Measurements from ENCODE around the gene HMCES. TPM values are rescaled to one million over a fixed set of nuclear protein-coding genes. Genes with fewer than 3 reads are reported as not detected.

The HMCES gene, protein sequence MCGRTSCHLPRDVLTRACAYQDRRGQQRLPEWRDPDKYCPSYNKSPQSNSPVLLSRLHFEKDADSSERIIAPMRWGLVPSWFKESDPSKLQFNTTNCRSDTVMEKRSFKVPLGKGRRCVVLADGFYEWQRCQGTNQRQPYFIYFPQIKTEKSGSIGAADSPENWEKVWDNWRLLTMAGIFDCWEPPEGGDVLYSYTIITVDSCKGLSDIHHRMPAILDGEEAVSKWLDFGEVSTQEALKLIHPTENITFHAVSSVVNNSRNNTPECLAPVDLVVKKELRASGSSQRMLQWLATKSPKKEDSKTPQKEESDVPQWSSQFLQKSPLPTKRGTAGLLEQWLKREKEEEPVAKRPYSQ
- total RNA-seq (ENCODE audit: unreplicated experiment) = 37.7 TPM
- long read RNA-seq, transcript HMCES-201 (7 exons, 2,515 nt) = major isoform, 12 of 21 reads
- long read RNA-seq, partial matches to known transcripts = 4 of 21 reads
- long read RNA-seq, other reads (novel, unspliced or antisense) = 3 of 21 reads

DNA sequence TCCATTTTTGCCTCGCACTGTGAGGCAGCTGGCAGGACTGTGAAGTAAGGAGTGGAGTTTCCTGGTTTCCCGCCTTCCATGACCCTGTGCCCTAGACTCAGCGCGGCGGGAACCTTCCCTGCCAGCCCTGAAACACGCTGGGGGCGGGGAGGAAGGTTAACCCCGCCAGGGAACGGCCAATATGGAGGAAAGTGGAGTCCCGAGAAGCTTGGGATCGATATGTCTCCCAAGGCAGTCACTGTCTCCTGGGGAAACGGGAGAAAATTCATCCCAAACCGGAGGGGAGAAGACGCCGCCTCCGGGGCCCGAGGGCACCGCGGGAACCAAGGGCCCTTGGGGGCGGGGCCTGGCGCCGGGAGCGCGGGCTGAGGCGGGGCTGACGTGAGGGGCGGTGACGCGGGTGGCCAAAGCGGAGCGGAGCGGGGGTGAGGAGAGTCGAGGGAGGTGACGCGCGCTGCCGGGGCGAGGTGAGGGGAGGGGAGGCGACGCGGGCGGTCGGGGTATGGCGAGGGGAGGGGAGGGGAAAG is at the start of gene HMCES:
TSS of gene HMCES (plus strand) at position 432 of the 527 bp plus-strand sequence. CDS start 863 bp downstream, outside the sequence.
- H3K36me3 Mint-ChIP-seq (ENCODE audit: unreplicated experiment) = no peaks in the 10 kb centered on the region

DNA sequence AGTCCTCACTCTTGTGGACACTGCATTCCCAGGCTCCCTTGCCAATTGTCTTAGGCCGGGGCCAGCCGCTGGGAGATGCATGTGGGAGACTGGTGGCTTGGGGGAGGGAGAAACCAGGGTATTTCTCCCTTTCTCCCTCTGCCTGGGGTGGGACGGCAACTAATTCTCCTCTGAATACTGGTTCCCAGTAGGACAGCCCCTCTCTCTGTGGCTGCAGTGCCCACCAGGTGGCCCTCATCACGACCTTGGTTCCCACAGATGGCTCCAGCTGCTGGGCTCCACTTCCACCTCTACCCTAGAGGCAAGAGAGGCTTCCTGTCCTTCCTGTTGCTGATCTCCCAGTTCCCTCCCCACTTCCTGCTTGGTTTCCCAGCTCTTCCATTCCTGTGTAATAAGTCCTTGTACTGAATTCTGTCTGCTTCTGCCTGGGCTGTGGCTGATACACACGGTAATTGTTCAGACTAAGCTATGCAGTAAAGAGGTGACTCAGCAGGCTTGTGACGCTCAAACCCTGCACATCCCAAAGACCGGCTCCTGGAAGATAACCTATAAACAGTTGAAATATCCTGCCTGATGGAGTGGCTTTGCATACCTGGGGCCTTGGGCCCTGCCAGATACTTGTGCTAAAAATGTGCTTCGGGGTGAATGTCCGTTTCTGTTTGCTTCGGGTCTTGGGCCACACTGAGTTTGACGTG is 49.6 kb upstream of the HMCES start:
- TF ChIP-seq, protein P1, sequence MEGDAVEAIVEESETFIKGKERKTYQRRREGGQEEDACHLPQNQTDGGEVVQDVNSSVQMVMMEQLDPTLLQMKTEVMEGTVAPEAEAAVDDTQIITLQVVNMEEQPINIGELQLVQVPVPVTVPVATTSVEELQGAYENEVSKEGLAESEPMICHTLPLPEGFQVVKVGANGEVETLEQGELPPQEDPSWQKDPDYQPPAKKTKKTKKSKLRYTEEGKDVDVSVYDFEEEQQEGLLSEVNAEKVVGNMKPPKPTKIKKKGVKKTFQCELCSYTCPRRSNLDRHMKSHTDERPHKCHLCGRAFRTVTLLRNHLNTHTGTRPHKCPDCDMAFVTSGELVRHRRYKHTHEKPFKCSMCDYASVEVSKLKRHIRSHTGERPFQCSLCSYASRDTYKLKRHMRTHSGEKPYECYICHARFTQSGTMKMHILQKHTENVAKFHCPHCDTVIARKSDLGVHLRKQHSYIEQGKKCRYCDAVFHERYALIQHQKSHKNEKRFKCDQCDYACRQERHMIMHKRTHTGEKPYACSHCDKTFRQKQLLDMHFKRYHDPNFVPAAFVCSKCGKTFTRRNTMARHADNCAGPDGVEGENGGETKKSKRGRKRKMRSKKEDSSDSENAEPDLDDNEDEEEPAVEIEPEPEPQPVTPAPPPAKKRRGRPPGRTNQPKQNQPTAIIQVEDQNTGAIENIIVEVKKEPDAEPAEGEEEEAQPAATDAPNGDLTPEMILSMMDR (IDR thresholded peaks at IDR 0.05; ENCODE audit: partially characterized antibody, unreplicated experiment) = no peak
- Mint-ChIP-seq H3K4me1 (ENCODE audit: low read depth, unreplicated experiment) (peaks cover 5% of the 10 kb centered on the region), H3K27ac (ENCODE audit: unreplicated experiment) (no peak overlapping the region), H3K27me3 (ENCODE audit: unreplicated experiment) (peaks cover 5% of the 10 kb centered on the region), H3K9me3 (ENCODE audit: unreplicated experiment) (peaks cover 4% of the 10 kb centered on the region), H3K36me3 (ENCODE audit: unreplicated experiment) (no peaks in the 10 kb centered on the region), H3K4me3 (ENCODE audit: unreplicated experiment) (no peak overlapping the region)
- DNase-seq = no peak

More for the DNA sequence above, at the start of gene HMCES:
- Mint-ChIP-seq H3K4me1 (ENCODE audit: low read depth, unreplicated experiment) (peaks cover 21% of the 10 kb centered on the region), H3K27me3 (ENCODE audit: unreplicated experiment) (peaks cover 2% of the 10 kb centered on the region), H3K9me3 (ENCODE audit: unreplicated experiment) (peaks cover 10% of the 10 kb centered on the region), H3K4me3 (ENCODE audit: unreplicated experiment) (peak within 1 kb of the TSS; percentile 93), H3K27ac (ENCODE audit: unreplicated experiment) (peak within 1 kb of the TSS; percentile 98)
- TF ChIP-seq, protein P1 (IDR thresholded peaks at IDR 0.05; ENCODE audit: partially characterized antibody, unreplicated experiment) = no peak
- peak; percentile 93 for DNase-seq

DNA sequence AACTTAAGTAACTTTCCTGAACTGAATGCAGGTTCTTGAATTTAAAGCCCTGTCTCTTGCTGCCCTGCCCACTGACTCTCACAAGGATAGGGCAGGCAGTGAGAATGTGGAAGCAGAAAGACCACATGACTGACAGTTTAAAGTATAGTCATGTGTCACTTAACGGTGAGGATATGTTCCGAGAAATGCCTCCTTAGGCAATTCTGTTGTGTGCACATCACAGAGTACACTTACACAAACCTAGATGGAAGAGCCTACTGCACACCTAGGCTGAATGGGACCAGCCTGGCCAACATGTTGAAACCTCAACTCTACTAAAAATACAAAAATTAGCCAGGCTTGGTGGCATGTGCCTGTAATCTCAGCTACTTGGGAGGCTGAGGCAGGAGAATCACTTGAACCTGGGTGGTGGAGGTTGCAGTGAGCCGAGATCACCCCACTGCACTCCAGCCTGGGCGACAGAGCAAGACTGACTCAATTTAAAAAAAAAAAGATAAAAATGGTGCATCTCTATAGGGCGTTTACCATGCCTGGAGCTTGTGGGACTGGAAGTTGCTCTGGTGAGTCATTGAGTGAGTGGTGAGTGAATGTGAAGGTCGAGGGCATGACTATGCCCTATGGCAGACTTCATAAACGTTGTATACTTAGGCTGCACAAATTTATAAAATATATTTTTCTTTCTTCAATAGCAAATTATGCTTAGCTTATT is 48.2 kb upstream of the HMCES start:
- Mint-ChIP-seq H3K9me3 (ENCODE audit: unreplicated experiment) (peaks cover 4% of the 10 kb centered on the region), H3K4me3 (ENCODE audit: unreplicated experiment) (no peak overlapping the region), H3K27me3 (ENCODE audit: unreplicated experiment) (peaks cover 5% of the 10 kb centered on the region), H3K27ac (ENCODE audit: unreplicated experiment) (no peak overlapping the region), H3K4me1 (ENCODE audit: low read depth, unreplicated experiment) (peaks cover 5% of the 10 kb centered on the region), H3K36me3 (ENCODE audit: unreplicated experiment) (no peaks in the 10 kb centered on the region)
- TF ChIP-seq, protein P1 (IDR thresholded peaks at IDR 0.05; ENCODE audit: partially characterized antibody, unreplicated experiment) = no peak
- DNase-seq = no peak

DNA sequence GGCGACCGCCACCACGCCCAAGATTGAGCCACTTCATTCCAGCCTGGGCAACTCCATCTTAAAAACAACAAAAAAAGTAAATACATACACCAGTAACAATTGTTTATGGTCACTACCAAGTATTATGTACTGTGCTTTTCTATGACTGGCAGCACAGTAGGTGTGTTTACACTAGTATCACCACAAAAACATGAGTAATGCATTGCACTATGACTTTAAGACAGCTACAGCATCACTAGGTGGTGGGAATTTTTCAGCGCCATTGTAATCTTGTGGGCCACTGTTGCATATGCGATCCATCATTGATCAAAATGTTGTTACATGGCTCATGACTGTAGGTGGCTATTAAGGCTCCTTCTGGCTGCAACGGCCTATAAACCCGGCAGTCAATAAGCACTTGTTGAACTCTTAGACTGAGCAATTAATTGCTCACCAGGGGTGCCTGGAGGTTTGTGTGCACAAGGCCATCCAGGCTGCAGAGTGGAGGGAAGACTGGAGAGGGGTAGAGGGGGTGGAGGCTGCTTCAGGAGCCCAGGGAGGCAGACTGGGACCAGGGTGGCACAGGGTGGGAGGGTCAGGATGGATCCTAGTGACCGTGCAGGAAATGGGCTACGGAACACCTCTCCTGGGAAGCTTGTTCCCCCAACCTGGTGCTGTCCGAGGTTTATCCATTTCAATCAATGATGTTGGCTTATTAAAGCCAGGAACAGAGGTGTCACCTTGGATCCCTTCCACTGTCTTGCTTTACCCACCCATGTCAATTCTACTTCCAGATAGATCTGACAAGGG is 47.1 kb upstream of the HMCES start:
- no peak overlapping the region for H3K27ac Mint-ChIP-seq (ENCODE audit: unreplicated experiment)
- TF ChIP-seq, protein P1 (IDR thresholded peaks at IDR 0.05; ENCODE audit: partially characterized antibody, unreplicated experiment) = no peak
- no peaks in the 10 kb centered on the region for H3K36me3 Mint-ChIP-seq (ENCODE audit: unreplicated experiment)
- no peak for DNase-seq
- peaks cover 4% of the 10 kb centered on the region for H3K9me3 Mint-ChIP-seq (ENCODE audit: unreplicated experiment)
- H3K4me3 Mint-ChIP-seq (ENCODE audit: unreplicated experiment) = no peak overlapping the region
- peaks cover 5% of the 10 kb centered on the region for H3K27me3 Mint-ChIP-seq (ENCODE audit: unreplicated experiment)
- H3K4me1 Mint-ChIP-seq (ENCODE audit: low read depth, unreplicated experiment) = peaks cover 5% of the 10 kb centered on the region
